Fibroblast of the aortic adventitia (primary cell): ENCODE data around the gene MPP3. TPM values are rescaled to one million over a fixed set of nuclear protein-coding genes. Genes with fewer than 3 reads are reported as not detected.

ENCODE experiments used
- DNase-seq: peaks from one replicate; pipeline ENCODE4 v3.0.0-alpha.2; 2010; ENCODE audit warnings: low read depth
- H3K4me3 ChIP-seq: 2 replicates; pipeline ENCODE4 v1.5.1; 2011; ENCODE audit warnings: low read depth, mild to moderate bottlenecking, control low read depth, low read length, moderate library complexity
- total RNA-seq: library from RNA; depleted of rRNA; stranded (reverse); fragments of >200 nt; gene quantifications from 2 replicates; pipeline ENCODE4 v1.2.3, GENCODE V29; 2012; ENCODE audit warnings: low replicate concordance
- TF ChIP-seq, protein P1 (sequence below): IDR thresholded peaks from 2 replicates; pipeline ENCODE4 v1.5.1; 2011; ENCODE audit warnings: mild to moderate bottlenecking, low read length, control low read depth, inconsistent platforms; ENCODE audit not compliant: insufficient read depth

The MPP3 gene
- total RNA-seq, 1 donor: 9.6 TPM

DNA sequence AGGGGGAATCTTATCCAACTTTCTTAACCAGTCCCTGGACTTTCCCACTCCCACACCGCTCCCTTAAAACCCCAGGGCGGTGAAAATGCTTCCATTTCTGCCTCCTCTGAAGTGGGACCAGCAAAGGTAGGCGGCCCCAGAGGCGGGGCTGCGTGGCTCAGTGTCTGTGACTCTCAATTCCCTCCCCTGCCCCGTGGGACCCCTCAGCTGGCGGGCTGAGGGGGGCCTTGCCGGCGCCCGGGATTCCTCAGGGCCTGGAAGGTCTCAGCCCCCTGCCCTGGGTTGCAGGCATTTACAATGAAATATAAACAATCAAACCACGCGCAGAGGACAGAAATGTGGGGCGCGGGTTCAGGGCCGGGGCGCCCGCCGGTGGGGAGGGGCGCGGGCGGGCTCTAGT, 78.0 kb downstream of the MPP3 start:
- no peak for DNase-seq
- H3K4me3 ChIP-seq: no peak overlapping the region
- TF ChIP-seq, protein P1, sequence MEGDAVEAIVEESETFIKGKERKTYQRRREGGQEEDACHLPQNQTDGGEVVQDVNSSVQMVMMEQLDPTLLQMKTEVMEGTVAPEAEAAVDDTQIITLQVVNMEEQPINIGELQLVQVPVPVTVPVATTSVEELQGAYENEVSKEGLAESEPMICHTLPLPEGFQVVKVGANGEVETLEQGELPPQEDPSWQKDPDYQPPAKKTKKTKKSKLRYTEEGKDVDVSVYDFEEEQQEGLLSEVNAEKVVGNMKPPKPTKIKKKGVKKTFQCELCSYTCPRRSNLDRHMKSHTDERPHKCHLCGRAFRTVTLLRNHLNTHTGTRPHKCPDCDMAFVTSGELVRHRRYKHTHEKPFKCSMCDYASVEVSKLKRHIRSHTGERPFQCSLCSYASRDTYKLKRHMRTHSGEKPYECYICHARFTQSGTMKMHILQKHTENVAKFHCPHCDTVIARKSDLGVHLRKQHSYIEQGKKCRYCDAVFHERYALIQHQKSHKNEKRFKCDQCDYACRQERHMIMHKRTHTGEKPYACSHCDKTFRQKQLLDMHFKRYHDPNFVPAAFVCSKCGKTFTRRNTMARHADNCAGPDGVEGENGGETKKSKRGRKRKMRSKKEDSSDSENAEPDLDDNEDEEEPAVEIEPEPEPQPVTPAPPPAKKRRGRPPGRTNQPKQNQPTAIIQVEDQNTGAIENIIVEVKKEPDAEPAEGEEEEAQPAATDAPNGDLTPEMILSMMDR: no peak

DNA sequence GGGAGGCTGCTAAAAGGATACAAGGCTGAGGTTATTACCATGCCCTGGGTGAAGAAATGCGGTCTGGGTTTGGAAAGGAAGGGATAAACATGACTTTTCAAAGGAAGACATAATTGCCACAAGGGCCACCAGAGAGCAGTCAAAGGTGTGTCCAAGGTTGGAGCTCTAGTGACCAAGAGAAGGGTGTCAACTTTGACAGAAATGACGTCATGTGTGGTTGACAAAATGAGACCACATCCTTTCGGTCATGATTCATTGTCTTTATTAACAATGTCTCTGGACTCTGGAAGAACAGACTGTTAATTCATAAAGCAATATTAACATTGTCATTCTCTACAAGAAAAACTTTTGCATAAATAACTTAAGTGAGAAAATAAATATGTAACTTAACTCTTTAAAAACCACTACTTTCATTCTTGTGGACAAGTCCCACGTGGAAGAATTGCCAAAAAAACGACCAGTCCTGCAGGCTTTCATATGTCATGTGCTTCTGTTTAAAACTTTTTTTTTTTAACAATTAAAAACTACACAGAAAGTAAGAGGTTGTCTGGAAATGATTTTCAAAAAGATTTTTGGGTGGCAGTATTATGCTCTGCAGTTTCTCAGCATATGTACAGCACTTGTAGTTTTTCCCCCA, 79.3 kb downstream of the MPP3 start:
- DNase-seq: no peak
- TF ChIP-seq, protein P1: no peak
- no peak overlapping the region for H3K4me3 ChIP-seq

Other genes with a start within 250 kb of the MPP3 start
- not detected in 2 replicates for gene MEOX1, start 171.2 kb downstream of the MPP3 start, total RNA-seq
- gene SOST, start 74.4 kb downstream of the MPP3 start, total RNA-seq: 0.09 TPM in 1 of 2 replicates, not detected in the other
- 29.9 and 37.5 TPM in 2 replicates for gene DUSP3, start 54.2 kb downstream of the MPP3 start, total RNA-seq
- gene CFAP97D1, start 52.7 kb downstream of the MPP3 start, total RNA-seq: not detected in 2 replicates
- not detected in 2 replicates for gene CD300LG, start 14.0 kb upstream of the MPP3 start, total RNA-seq
- 3.2 and 3.3 TPM in 2 replicates for gene MPP2, start 74.4 kb upstream of the MPP3 start, total RNA-seq
- gene PPY, start 109.3 kb upstream of the MPP3 start, total RNA-seq: not detected in 2 replicates
- not detected in 2 replicates for gene PYY, start 120.8 kb upstream of the MPP3 start, total RNA-seq
- 0.16 and 2.5 TPM in 2 replicates for gene NAGS, start 171.5 kb upstream of the MPP3 start, total RNA-seq
- 28.5 and 41.9 TPM in 2 replicates for gene TMEM101, start 181.8 kb upstream of the MPP3 start, total RNA-seq
- gene LSM12, start 233.5 kb upstream of the MPP3 start, total RNA-seq: 13.2 and 77.5 TPM in 2 replicates
- 9.5 and 38.9 TPM in 2 replicates for gene G6PC3, start 237.6 kb upstream of the MPP3 start, total RNA-seq